Measurements from ENCODE around the gene COG4. TPM values are rescaled to one million over a fixed set of nuclear protein-coding genes. Genes with fewer than 3 reads are reported as not detected.

The COG4 gene
- total RNA-seq, 4 donors from 2014 or later: 71.3 to 99.0 (median 75.8) TPM

GRCh38 chr16:70556063-70556462 lies 32.7 kb upstream of the COG4 start:
- DNase-seq: no peak
- Histone ChIP-seq H3K4me3 (no peak overlapping the region), H3K27me3 (no peaks in the 10 kb centered on the region), H3K27ac (no peak overlapping the region), H3K36me3 (peaks cover 0 to 98% (median 5%) of the 10 kb centered on the region in 3 donors), H3K4me1 (no peaks in the 10 kb centered on the region), H3K9me3 (no peaks in the 10 kb centered on the region)
- TF ChIP-seq CTCF (IDR thresholded peaks at IDR 0.05): no peak
- no peak for TF ChIP-seq POLR2A (IDR thresholded peaks at IDR 0.05)

- no peaks in the 10 kb centered on the region for H3K9me3 ChIP-seq
- no peak overlapping the region for H3K4me3 ChIP-seq
- DNase-seq: no peak
- H3K36me3 ChIP-seq: peaks cover 0 to 97% (median 5%) of the 10 kb centered on the region in 3 donors
- TF ChIP-seq CTCF (IDR thresholded peaks at IDR 0.05): no peak
- TF ChIP-seq POLR2A (IDR thresholded peaks at IDR 0.05): no peak
- H3K27me3 ChIP-seq: no peaks in the 10 kb centered on the region
- peak overlapping the region in 2 of 4 donors; percentile 53 to 63 for H3K27ac ChIP-seq
- no peaks in the 10 kb centered on the region for H3K4me1 ChIP-seq
Observed at GRCh38 chr16:70553645-70554044, 30.3 kb upstream of the COG4 start.

DNA sequence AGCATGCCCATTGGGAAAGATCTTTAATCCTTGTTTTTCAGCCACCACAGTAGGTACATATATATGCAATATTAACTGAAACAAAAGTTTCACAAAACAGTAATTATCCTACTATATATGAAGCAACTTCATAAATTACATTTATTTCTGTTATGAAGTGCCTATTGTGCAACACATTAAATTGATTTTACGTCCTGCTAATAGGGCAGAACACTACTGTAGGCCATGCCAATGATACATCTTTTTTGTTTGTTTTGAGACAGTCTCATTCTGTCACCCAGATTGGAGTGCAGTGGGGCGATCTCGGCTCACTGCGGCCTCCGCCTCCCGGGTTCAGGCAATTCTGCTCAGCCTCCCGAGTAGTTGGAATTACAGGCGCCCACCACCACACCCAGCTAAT lies 29.3 kb upstream of the COG4 start:
- H3K9me3 ChIP-seq: no peaks in the 10 kb centered on the region
- DNase-seq: no peak
- H3K4me3 ChIP-seq: no peak overlapping the region
- H3K27me3 ChIP-seq: no peaks in the 10 kb centered on the region
- peak overlapping the region in 1 of 4 donors; percentile 63 for H3K27ac ChIP-seq
- H3K4me1 ChIP-seq: no peaks in the 10 kb centered on the region
- peaks cover 0 to 97% (median 5%) of the 10 kb centered on the region in 3 donors for H3K36me3 ChIP-seq
- no peak for TF ChIP-seq CTCF (IDR thresholded peaks at IDR 0.05)
- no peak for TF ChIP-seq POLR2A (IDR thresholded peaks at IDR 0.05)

GRCh38 chr16:70551788-70552187 lies 28.4 kb upstream of the COG4 start:
- no peaks in the 10 kb centered on the region for H3K4me1 ChIP-seq
- TF ChIP-seq CTCF (IDR thresholded peaks at IDR 0.05) (no peak), POLR2A (IDR thresholded peaks at IDR 0.05) (no peak)
- H3K4me3 ChIP-seq: no peak overlapping the region
- H3K27ac ChIP-seq: no peak overlapping the region
- peaks cover 0 to 97% (median 3%) of the 10 kb centered on the region in 3 donors for H3K36me3 ChIP-seq
- no peaks in the 10 kb centered on the region for H3K27me3 ChIP-seq
- no peaks in the 10 kb centered on the region for H3K9me3 ChIP-seq
- DNase-seq: no peak

DNA sequence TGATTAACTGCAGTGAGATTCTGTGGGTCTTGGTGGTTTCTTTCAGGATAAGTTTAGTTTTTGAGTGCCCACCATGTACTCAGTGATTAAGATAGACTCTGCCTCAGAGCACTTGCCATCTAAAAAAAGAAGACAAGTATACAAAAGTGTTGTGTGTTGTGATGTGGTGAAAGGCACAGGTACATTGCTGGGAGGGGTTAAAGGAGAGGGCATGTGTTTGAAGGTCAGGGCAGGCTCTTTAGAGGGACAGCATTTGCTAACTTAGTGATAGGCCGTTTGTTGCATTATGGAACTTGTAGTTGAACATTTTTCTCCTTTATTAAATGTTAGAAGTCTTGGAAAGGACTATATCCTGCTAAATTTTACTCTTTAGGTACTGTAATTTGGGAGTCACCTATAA lies 26.7 kb upstream of the COG4 start:
- no peak overlapping the region for H3K27ac ChIP-seq
- peaks cover 0 to 97% (median 0%) of the 10 kb centered on the region in 3 donors for H3K36me3 ChIP-seq
- no peaks in the 10 kb centered on the region for H3K27me3 ChIP-seq
- no peak for DNase-seq
- no peak overlapping the region for H3K4me3 ChIP-seq
- no peaks in the 10 kb centered on the region for H3K9me3 ChIP-seq
- H3K4me1 ChIP-seq: no peaks in the 10 kb centered on the region
- TF ChIP-seq CTCF (IDR thresholded peaks at IDR 0.05) (no peak), POLR2A (IDR thresholded peaks at IDR 0.05) (no peak)

DNA sequence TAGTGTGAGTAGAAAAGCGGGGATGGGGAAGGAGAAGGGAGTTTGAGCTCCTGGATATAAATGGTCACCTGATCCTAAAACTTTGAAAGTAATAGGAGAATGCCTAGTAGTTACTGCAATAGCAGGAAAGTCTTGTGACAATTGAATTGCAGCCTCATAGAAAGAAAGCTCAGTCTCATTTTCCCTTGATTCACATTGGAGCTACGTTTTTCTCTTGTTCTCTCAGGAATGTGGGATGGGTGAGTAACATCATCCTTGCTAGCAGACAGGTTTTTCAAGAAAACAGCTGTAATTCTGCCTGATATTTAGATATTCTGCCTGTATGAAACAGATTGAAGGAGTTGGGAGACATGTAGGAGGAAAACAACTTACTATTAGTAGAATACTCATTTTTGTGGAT lies 25.6 kb upstream of the COG4 start:
- no peak for TF ChIP-seq POLR2A (IDR thresholded peaks at IDR 0.05)
- no peak for TF ChIP-seq CTCF (IDR thresholded peaks at IDR 0.05)
- Histone ChIP-seq H3K4me3 (no peak overlapping the region), H3K36me3 (peaks cover 0 to 97% (median 0%) of the 10 kb centered on the region in 3 donors), H3K9me3 (no peaks in the 10 kb centered on the region), H3K4me1 (no peaks in the 10 kb centered on the region), H3K27ac (no peak overlapping the region), H3K27me3 (no peaks in the 10 kb centered on the region)
- no peak for DNase-seq

Data from Peyer's patch (tissue), 4 donors.